Measurements from ENCODE around the gene ANKIB1.

The ANKIB1 gene

DNA sequence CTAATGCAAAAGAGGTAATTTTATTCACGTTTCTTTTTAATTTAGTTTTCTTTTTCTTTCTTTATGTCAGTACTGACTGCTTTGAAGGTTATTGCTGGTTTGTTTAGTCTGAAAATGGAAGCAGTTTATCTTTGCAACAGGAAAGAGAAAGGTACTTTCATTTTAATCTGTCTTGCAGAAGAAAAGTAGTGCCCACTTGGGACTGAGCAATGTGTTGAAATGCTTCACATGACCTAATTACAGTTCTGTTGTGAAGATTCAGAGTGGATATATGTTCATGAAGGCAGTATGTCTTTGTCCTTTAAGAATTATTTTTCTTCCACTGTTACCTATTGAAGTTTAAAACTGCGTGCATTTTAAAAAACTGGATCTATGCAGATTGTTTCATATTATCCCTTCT, 80.1 kb downstream of the ANKIB1 start:
- no peaks in the 10 kb centered on the region for H3K27me3 ChIP-seq (ENCODE audit: insufficient read depth, low read length)
- H3K27ac ChIP-seq (ENCODE audit: low read depth, low read length) = no peak overlapping the region
- H3K79me2 ChIP-seq (ENCODE audit: control insufficient read depth, insufficient read depth, low read length, unreplicated experiment) = no peaks in the 10 kb centered on the region
- peaks cover 10% of the 10 kb centered on the region for H3K4me1 ChIP-seq (ENCODE audit: control insufficient read depth, insufficient read depth, low read length, unreplicated experiment)
- H3K4me3 ChIP-seq (ENCODE audit: low read depth, low read length) = no peak overlapping the region
- H3K36me3 ChIP-seq (ENCODE audit: insufficient read depth, low read length) = peaks cover 9% of the 10 kb centered on the region; the same call in 1 of the 2 replicates
- no peak overlapping the region for H2AFZ ChIP-seq (ENCODE audit: low read length, unreplicated experiment)

DNA sequence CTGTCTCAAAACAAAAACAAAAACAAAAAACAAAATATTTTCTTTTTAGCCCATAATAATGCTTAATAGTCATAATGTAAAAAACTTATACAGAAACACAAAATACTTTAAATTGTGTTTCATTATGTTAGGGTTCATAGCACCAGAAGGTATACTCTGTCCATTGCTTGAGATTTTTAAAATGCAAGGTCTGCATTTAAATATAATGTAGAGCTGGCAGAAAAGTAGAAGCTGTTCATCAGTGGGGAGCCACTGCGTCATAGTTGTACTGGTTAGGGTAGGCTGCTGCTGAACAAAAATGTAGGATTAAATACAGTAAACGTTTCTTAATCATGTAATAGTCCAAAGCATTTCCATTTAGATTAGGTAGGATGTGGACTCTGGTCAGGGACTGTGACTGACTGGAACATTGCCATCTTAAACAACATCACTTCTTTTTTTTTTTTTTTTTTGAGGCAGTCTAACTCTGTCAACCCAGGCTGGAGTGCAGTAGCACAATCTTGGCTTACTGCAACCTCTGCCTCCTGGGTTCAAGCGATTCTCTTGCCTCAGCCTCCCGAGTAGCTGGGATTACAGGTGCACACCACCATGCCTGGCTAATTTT, 85.2 kb downstream of the ANKIB1 start:
- Histone ChIP-seq H3K79me2 (ENCODE audit: control insufficient read depth, insufficient read depth, low read length, unreplicated experiment) (no peaks in the 10 kb centered on the region), H3K27me3 (ENCODE audit: insufficient read depth, low read length) (no peaks in the 10 kb centered on the region)

DNA sequence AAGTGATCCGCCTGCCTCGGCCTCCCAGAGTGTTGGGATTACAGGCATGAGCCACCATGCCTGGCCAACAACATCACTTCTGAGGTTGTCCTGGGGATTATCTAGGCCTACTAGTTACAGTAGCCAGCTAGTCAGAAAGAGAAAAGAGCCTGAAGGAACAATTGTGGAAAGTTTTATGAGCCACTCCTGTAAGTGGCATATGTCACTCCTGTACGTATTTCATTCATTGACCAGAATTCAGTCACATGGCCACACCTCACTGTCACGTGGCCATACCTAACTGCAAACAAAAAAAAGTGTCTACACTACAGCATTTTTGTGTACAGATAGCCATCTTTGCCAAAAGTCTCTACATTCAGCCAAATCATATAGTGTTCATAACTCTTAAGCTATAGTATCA, 85.7 kb downstream of the ANKIB1 start:
- no peaks in the 10 kb centered on the region for H3K79me2 ChIP-seq (ENCODE audit: control insufficient read depth, insufficient read depth, low read length, unreplicated experiment)
- H3K4me3 ChIP-seq (ENCODE audit: low read depth, low read length) = no peak overlapping the region
- peaks cover 49% of the 10 kb centered on the region for H3K36me3 ChIP-seq (ENCODE audit: insufficient read depth, low read length)
- H2AFZ ChIP-seq (ENCODE audit: low read length, unreplicated experiment) = no peak overlapping the region
- H3K27ac ChIP-seq (ENCODE audit: low read depth, low read length) = no peak overlapping the region
- H3K27me3 ChIP-seq (ENCODE audit: insufficient read depth, low read length) = no peaks in the 10 kb centered on the region
- H3K4me1 ChIP-seq (ENCODE audit: control insufficient read depth, insufficient read depth, low read length, unreplicated experiment) = no peaks in the 10 kb centered on the region

More for the DNA sequence above, 85.2 kb downstream of the ANKIB1 start:
- Histone ChIP-seq H3K36me3 (ENCODE audit: insufficient read depth, low read length) (peaks cover 43% of the 10 kb centered on the region), H3K4me3 (ENCODE audit: low read depth, low read length) (no peak overlapping the region), H3K27ac (ENCODE audit: low read depth, low read length) (no peak overlapping the region), H3K4me1 (ENCODE audit: control insufficient read depth, insufficient read depth, low read length, unreplicated experiment) (no peaks in the 10 kb centered on the region), H2AFZ (ENCODE audit: low read length, unreplicated experiment) (no peak overlapping the region)

- no peaks in the 10 kb centered on the region for H3K79me2 ChIP-seq (ENCODE audit: control insufficient read depth, insufficient read depth, low read length, unreplicated experiment)
- H3K4me1 ChIP-seq (ENCODE audit: control insufficient read depth, insufficient read depth, low read length, unreplicated experiment) = no peaks in the 10 kb centered on the region
- no peak overlapping the region for H3K27ac ChIP-seq (ENCODE audit: low read depth, low read length)
- H3K4me3 ChIP-seq (ENCODE audit: low read depth, low read length) = no peak overlapping the region
- no peak overlapping the region for H2AFZ ChIP-seq (ENCODE audit: low read length, unreplicated experiment)
- H3K36me3 ChIP-seq (ENCODE audit: insufficient read depth, low read length) = peaks cover 55% of the 10 kb centered on the region
- H3K27me3 ChIP-seq (ENCODE audit: insufficient read depth, low read length) = no peaks in the 10 kb centered on the region
Measured at GRCh38 chr7:92332782-92333181, 87.0 kb downstream of the ANKIB1 start.

- Histone ChIP-seq H3K79me2 (ENCODE audit: control insufficient read depth, insufficient read depth, low read length, unreplicated experiment) (no peaks in the 10 kb centered on the region), H3K36me3 (ENCODE audit: insufficient read depth, low read length) (peaks cover 55% of the 10 kb centered on the region)
Measured at GRCh38 chr7:92333866-92334265, 88.1 kb downstream of the ANKIB1 start.

DNA sequence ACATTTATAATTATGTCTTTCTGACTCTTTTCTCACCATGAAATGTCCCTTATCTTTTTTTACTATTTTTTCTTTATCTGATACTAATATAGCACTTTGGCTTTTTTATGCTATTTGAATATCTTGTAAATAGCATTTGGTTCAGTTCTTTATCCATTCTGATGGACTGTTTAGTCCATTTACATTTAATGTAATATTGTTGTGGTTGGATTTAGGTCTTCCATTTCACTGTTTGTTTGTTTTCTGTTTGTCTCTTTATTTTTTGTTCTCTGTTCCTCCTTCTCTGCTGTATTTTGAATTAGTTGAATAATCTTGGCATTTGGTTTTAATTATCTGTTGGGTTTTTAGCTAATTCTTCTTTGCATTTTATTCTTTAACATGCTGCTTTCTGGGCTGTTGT, 89.8 kb downstream of the ANKIB1 start:
- Histone ChIP-seq H3K27me3 (ENCODE audit: insufficient read depth, low read length) (no peaks in the 10 kb centered on the region), H3K79me2 (ENCODE audit: control insufficient read depth, insufficient read depth, low read length, unreplicated experiment) (no peaks in the 10 kb centered on the region), H3K4me3 (ENCODE audit: low read depth, low read length) (no peak overlapping the region), H3K36me3 (ENCODE audit: insufficient read depth, low read length) (peaks cover 46% of the 10 kb centered on the region), H3K27ac (ENCODE audit: low read depth, low read length) (no peak overlapping the region), H2AFZ (ENCODE audit: low read length, unreplicated experiment) (no peak overlapping the region), H3K4me1 (ENCODE audit: control insufficient read depth, insufficient read depth, low read length, unreplicated experiment) (no peaks in the 10 kb centered on the region)

More at GRCh38 chr7:92333866-92334265, 88.1 kb downstream of the ANKIB1 start:
- no peak overlapping the region for H3K4me3 ChIP-seq (ENCODE audit: low read depth, low read length)
- no peaks in the 10 kb centered on the region for H3K27me3 ChIP-seq (ENCODE audit: insufficient read depth, low read length)
- H3K4me1 ChIP-seq (ENCODE audit: control insufficient read depth, insufficient read depth, low read length, unreplicated experiment) = no peaks in the 10 kb centered on the region
- no peak overlapping the region for H3K27ac ChIP-seq (ENCODE audit: low read depth, low read length)
- no peak overlapping the region for H2AFZ ChIP-seq (ENCODE audit: low read length, unreplicated experiment)

DNA sequence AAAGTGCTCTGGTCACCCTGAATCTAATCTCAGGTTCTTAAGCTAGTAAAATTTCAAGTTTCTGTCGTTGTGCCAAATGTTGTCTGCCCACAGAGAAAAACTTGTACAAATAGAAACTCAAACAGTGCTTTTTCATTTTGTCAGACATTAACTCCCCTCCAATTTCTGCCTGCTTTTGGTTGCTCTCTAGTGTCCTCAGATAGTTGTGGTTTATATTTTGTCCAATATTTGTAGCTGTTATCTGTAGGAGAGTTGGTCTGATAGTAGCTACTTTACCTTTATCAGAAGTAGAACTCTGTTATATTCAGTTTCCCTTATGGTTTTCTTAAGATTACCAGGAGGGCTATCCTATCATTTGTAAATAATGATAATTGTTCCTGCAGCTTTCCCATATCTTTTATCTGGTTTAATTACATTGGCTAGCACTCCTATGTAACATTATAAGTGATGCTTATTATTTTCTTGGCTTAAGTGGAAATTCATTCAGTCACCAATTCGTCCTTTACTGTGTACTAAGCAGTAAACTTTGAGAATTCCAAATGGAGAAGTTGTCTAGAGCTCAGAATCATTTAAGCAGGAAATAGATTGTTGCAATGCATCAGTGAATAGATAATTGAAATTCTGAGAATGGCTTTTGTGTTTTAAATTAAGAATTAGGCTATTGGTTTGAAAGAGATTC, 91.0 kb downstream of the ANKIB1 start:
- peaks cover 43% of the 10 kb centered on the region for H3K36me3 ChIP-seq (ENCODE audit: insufficient read depth, low read length)
- H3K4me1 ChIP-seq (ENCODE audit: control insufficient read depth, insufficient read depth, low read length, unreplicated experiment) = no peaks in the 10 kb centered on the region
- H2AFZ ChIP-seq (ENCODE audit: low read length, unreplicated experiment) = no peak overlapping the region
- no peak overlapping the region for H3K4me3 ChIP-seq (ENCODE audit: low read depth, low read length)
- no peaks in the 10 kb centered on the region for H3K27me3 ChIP-seq (ENCODE audit: insufficient read depth, low read length)
- no peaks in the 10 kb centered on the region for H3K79me2 ChIP-seq (ENCODE audit: control insufficient read depth, insufficient read depth, low read length, unreplicated experiment)
- H3K27ac ChIP-seq (ENCODE audit: low read depth, low read length) = no peak overlapping the region

- no peaks in the 10 kb centered on the region for H3K4me1 ChIP-seq (ENCODE audit: control insufficient read depth, insufficient read depth, low read length, unreplicated experiment)
- no peaks in the 10 kb centered on the region for H3K79me2 ChIP-seq (ENCODE audit: control insufficient read depth, insufficient read depth, low read length, unreplicated experiment)
- H3K27ac ChIP-seq (ENCODE audit: low read depth, low read length) = no peak overlapping the region
- no peak overlapping the region for H3K4me3 ChIP-seq (ENCODE audit: low read depth, low read length)
- H3K36me3 ChIP-seq (ENCODE audit: insufficient read depth, low read length) = peaks cover 21% of the 10 kb centered on the region
- H2AFZ ChIP-seq (ENCODE audit: low read length, unreplicated experiment) = no peak overlapping the region
- H3K27me3 ChIP-seq (ENCODE audit: insufficient read depth, low read length) = no peaks in the 10 kb centered on the region
Measured at GRCh38 chr7:92340016-92340415, 94.2 kb downstream of the ANKIB1 start.

DNA sequence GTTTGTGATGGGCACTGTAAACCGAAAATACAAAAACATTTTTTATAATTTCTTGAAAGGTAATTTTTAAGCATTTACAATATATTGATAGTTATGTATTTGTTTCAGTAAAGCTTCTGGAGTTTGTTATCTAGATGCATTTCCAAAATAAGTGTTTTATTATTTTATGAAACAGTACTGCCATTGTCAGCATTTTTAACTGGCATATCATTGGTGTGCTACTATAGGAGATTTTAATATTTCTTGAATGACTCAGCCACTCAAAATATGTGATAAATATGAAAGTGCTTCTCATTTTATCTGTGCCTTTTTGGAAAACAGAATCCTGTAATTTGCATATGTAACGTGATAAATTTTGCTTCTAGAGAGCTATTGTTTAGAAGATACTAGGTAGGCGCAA, 97.9 kb downstream of the ANKIB1 start:
- Histone ChIP-seq H2AFZ (ENCODE audit: low read length, unreplicated experiment) (no peak overlapping the region), H3K4me1 (ENCODE audit: control insufficient read depth, insufficient read depth, low read length, unreplicated experiment) (no peaks in the 10 kb centered on the region), H3K27me3 (ENCODE audit: insufficient read depth, low read length) (no peaks in the 10 kb centered on the region), H3K79me2 (ENCODE audit: control insufficient read depth, insufficient read depth, low read length, unreplicated experiment) (no peaks in the 10 kb centered on the region), H3K27ac (ENCODE audit: low read depth, low read length) (no peak overlapping the region), H3K36me3 (ENCODE audit: insufficient read depth, low read length) (peaks cover 9% of the 10 kb centered on the region), H3K4me3 (ENCODE audit: low read depth, low read length) (no peak overlapping the region)

DNA sequence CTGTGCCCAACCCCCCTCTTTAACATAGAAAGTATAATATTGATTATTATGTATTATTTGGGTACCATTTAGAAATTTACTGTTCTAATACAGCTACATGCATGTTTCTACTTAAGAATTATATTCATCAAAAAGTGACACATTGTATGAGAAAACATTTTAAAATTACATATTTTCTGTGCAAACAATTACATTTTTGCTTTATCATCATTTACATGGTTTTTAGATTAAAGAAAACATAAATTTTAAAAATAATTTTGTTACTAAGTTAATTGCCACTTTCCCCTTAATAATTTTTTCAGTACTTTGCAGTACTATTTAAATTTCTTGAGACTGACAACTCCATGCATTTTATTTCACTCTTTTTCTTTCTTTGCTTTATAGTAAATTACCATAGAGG, 106.2 kb downstream of the ANKIB1 start:
- Histone ChIP-seq H3K36me3 (ENCODE audit: insufficient read depth, low read length) (peaks cover 27% of the 10 kb centered on the region), H3K27me3 (ENCODE audit: insufficient read depth, low read length) (no peaks in the 10 kb centered on the region), H3K4me1 (ENCODE audit: control insufficient read depth, insufficient read depth, low read length, unreplicated experiment) (no peaks in the 10 kb centered on the region), H3K4me3 (ENCODE audit: low read depth, low read length) (no peak overlapping the region), H3K27ac (ENCODE audit: low read depth, low read length) (no peak overlapping the region), H3K79me2 (ENCODE audit: control insufficient read depth, insufficient read depth, low read length, unreplicated experiment) (no peaks in the 10 kb centered on the region), H2AFZ (ENCODE audit: low read length, unreplicated experiment) (no peak overlapping the region)

DNA sequence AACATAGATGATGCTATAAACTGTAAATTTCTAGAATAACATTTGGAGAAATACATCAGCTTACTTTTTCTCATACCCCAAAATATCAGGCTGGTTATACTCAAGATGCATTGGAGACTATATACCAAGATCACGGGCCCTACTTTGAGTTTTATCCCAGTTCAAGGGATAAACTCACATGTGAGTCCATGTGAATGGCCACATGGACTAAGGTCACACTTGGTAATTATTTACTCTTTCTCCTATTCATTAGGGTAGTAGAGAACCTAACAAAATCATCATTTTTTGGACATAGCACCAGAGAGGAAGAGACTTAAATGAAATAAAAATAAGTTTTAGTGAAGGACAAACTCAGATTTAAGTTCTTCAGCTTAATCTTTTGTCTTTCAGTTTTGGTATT, 108.4 kb downstream of the ANKIB1 start:
- no peak overlapping the region for H2AFZ ChIP-seq (ENCODE audit: low read length, unreplicated experiment)
- peaks cover 32% of the 10 kb centered on the region for H3K36me3 ChIP-seq (ENCODE audit: insufficient read depth, low read length)

More for the DNA sequence above, 108.4 kb downstream of the ANKIB1 start:
- Histone ChIP-seq H3K27ac (ENCODE audit: low read depth, low read length) (no peak overlapping the region), H3K4me3 (ENCODE audit: low read depth, low read length) (no peak overlapping the region), H3K79me2 (ENCODE audit: control insufficient read depth, insufficient read depth, low read length, unreplicated experiment) (no peaks in the 10 kb centered on the region), H3K27me3 (ENCODE audit: insufficient read depth, low read length) (no peaks in the 10 kb centered on the region), H3K4me1 (ENCODE audit: control insufficient read depth, insufficient read depth, low read length, unreplicated experiment) (no peaks in the 10 kb centered on the region)

Data from ACC112 (cell line).